CD4-positive, alpha-beta T cell treated with Interleukin-4 for 1 hour (primary cell): ENCODE measurements around the gene TAF4B.
"Not testable (repeated sequence)": the region's sequence is repeated elsewhere in the genome, so short reads cannot be mapped to it uniquely, and the experiment has no call there.

Experiments used
- DNase-seq, 2 donors: peaks; one replicate each; pipeline ENCODE4 v3.0.0-alpha.2; 2020 to 2022

TAF4B gene

DNA sequence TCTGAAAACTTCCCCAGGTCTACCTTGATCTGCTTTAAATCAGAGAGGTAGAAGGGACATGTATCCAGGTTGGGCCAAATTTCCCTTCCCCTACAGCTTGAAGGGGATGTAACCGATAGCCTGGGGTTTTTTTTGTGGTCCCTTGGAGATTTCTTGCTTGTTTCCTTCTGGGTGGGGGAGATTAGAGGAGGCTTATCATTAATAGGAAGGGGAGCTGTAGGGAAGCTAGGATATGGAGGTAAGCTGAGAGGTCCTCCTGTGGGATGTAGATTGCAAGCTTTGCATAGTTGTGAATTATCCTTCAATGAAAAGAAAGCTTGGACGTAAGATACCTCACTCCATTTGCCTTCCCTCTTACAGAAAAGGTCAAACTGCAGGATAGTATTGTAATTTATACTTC is 11.1 kb downstream of the TAF4B start:
- DNase-seq, result not testable (repeated sequence)

DNA sequence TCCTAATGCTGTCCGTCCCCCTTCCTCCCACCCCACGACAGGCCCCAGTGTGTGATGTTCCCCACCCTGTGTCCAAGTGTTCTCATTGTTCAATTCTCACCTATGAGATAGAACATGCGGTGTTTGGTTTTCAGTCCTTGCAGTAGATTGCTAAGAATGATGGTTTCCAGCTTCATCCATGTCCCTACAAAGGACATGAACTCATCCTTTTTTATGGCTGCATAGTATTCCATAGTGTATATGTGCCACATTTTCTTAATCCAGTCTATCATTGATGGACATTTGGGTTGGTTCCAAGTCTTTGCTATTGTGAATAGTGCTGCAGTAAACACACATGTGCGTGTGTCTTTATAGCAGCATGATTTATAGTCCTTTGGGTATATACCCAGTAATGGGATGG is 12.5 kb downstream of the TAF4B start:
- DNase-seq, result not testable (repeated sequence)

DNA sequence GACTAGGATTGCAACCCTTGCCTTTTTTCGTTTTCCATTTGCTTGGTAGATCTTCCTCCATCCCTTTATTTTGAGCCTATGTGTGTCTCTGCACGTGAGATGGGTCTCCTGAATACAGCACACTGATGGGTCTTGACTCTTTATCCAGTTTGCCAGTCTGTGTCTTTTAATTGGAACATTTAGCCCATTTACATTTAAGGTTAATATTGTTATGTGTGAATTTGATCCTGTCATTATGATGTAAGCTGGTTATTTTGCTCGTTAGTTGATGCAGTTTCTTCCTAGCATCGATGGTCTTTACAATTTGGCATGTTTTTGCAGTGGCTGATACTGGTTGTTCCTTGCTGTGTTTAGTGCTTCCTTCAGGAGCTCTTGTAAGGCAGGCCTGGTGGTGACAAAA is 16.1 kb downstream of the TAF4B start:
- not testable (repeated sequence) for DNase-seq

DNA sequence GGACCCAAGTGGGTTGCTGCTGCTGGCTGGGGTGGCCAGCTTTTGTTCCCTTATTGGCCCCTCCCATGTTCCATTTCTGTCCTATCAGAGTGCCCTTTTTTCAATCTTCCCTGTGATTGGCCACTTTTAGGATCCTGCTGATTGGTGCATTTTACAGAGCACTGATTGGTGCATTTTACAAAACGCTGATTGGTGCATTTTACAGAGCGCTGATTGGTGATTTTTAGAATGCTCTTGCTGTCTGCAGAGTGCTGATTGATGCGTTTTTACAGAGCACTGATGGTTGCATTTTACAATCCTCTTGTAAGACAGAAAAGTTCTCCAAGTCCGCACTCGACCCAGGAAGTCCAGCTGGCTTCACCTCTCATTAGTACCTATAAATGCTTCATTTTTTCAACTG is 19.2 kb downstream of the TAF4B start:
- not testable (repeated sequence) for DNase-seq

DNA sequence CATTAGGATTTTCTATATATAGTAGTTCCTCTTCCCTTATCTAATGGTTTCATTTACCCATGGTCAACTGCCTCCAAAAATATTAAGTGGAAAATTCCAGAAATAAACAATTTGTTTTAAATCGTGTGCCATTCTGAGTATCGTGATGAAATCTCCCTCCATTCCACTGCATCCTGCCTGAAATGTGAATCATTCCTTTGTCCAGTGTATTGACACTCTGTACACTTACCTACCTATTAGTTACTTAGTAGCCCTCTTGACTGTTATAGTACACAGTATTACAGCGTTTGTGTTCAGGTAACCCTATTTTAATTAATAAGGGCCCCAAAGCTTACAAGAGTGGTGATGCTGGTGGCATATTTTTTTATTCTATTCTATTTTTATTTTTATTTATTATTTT is 26.2 kb downstream of the TAF4B start:
- no peak for DNase-seq

DNA sequence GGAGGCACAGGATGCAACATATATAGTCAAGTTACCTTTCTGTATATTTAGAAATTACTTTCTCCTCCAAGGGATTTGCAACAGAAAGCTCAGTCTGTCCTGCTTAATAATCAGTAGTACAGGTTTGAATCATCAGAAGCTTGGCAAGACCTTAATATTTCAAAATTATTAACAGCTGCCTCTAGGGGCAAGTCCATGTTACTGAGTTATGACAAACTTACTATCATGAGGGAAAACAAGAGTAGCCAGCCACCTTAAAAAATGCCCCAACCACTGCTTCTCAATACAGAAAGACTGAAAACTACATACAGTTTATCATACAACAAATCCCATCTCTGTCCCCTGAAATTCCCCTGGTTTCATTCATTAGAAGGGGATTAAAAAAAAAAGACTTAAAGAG is 28.6 kb downstream of the TAF4B start:
- not testable (repeated sequence) for DNase-seq

DNA sequence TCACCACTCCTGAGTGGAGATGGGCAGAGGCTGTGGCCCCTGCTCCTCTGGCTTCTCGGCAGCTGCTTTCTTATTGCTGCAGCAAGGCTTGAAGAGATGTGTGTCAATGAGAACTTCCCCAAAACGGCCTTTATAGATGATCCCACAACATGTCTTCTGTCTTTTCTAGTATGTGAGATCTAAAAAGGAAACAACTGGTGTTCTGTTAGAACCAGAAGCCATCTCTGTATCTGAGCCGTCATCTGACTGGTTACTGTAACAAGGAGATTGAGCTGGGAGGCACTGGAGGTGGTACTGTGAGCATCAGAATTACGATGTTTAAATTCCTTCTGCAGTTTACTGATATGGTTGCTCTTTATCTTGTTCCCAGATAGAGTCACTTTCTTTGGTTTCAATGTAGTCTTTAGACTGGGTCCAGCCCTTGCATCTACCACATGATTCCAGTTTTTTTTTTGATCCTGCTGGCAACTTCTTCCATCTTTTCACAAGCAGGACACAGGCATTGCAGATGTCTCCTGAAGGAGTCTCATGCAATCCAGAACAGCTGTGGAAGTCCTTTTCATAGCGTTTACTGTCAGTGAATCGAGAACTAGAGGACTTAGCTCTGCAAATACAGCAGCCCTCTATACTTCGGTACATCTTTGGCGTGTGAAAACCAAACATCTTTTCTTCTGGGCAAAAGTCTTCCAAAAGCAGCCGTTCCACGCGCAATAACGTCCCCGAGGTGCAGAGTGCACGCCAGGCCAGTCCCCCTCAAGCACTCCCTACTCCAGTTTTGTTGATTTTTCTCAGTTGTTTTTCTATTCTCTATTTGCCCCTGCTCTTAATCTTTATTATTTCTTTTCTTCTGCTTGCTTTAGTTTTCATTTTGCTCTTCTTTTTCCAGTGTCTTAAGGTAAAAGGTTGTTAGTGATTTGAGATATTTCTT is 29.7 kb downstream of the TAF4B start:
- no peak for DNase-seq

DNA sequence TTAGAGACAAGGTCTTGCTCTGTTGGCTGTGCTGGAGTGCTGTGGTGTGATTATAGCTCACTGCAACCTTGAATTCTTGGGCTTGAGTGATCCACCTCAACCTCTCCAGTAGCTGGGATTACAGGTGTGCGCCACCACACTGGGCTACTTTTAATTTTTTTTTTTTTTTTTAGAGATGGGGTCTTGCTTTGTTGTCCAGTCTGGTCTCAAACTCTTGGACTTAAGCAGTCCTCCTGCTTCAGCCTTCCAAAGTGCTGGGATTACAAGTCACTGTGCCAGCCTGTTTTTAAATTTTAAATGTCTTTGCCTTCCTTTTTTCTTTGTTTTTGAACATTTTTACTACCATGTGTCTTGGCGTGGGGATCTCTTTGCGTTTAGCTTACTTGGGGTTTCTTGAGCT is 32.5 kb downstream of the TAF4B start:
- no peak for DNase-seq

DNA sequence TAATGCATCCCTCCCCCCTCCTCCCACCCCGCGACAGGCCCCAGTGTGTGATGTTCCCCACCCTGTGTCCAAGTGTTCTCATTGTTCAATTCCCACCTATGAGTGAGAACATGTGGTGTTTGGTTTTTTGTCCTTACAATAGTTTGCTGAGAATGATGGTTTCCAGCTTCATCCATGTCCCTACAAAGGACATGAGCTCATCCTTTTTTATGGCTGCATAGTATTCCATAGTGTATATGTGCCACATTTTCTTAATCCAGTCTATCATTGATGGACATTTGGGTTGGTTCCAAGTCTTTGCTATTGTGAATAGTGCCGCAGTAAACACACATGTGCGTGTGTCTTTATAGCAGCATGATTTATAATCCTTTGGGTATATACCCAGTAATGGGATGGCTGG is 33.2 kb downstream of the TAF4B start:
- not testable (repeated sequence) for DNase-seq

DNA sequence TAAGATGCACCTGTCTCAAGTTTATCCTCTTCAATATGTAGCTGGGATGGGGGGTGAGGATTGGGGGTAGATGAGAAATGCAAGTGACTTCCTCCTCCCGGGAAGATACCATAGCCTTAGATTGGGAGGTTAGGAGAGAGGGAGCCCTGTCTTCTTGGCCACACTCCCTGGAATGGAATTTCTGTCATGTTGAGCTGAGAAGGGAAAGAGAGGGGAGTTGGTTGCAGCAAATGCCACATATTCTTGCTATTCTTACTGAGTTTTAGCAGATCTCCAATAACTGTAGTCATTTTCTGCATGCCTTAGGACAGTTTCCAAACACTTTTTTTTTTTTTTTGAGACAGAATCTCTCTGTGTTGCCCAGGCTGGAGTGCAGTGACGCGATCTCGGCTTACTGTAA is 35.9 kb downstream of the TAF4B start:
- DNase-seq, result no peak

DNA sequence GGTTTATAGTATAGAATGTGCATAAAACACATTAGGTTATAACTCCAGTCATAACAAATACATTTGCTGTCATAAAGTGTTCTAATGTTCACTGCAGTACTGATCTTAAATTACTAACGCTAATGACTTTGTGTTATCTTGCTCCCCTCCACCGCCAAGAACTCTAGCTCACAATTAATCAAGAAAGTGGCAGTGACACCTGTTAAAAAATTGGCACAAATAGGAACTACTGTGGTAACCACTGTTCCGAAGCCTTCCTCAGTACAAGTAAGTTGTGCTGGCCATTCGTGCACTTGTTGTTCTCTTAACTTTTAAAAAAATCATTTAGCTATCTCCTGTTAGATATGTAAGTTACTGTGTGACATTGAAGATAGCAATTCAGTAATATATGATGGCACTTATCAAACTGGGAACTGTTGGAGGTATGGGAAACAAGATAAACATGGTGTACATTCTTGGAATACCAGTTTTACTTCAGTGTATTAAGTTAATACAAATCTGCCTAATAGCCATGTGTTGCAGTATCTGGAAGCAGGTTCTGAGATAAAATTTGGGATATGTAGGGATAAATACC is 41.2 kb downstream of the TAF4B start:
- no peak for DNase-seq

DNA sequence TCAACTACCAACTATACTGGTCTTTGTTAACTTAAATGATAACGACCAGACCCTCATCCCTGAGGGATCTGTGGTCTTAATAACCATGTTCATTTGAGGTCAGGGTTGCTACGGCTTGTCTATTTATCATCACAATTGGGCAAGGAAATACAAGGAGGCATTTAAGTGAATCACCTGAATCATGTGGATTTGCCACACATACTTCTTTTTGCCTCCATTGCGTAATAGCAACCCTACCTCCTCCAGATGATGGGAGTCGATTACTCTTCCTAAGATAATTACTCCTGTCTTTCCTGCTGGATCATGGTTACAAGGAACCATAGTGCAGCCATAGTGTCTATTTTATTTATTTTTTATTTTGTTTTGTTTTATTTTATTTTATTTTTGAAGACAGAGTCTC is 42.2 kb downstream of the TAF4B start:
- no peak for DNase-seq

DNA sequence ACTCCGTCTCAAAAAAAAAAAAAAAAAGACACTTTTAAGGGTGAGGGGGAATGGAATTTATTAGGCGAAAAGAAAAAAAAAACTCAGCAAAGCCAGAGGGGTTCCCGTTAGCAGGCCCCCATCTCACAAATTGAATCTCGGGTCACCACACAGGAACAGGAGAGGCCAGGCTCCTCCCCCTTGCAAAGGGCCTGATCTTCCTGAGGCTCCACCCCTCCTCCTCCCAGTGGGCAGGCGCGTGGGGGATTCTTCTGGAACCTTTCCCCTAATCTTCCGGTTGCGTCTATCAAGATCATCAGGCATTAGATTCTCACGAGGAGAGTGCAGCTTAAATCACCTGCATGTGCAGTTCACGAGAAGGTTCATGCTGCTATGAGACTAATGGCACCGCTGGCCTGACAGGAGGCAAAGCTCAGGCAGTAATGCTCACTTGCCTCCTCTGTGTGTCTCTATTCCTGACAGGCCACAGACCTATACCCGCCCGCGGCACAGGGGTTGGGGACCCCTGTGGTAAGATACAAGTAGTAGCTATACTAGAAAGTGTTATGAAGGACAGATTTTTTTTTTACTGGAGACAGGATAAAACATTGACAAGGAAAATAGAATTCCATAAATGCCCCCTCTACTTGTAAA is 45.8 kb downstream of the TAF4B start:
- no peak for DNase-seq

DNA sequence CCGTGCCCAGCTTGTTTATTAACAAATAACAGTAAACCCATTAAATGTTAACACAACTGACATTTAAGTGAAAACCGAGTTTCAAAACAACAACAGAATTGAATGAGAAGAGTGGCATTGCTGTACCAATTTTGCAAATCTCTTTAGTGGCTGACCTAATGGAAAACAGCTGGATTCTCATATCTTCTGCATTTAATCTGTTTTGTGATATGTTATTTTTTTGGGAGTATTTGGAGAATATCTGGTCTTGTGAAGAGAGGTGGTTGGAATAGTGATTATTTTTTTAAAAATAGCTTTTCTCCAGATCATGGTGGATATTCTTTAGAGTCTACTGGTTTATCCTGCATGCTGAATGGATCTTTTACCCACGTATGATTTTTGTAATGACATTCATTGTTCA is 51.1 kb downstream of the TAF4B start:
- DNase-seq, result no peak

DNA sequence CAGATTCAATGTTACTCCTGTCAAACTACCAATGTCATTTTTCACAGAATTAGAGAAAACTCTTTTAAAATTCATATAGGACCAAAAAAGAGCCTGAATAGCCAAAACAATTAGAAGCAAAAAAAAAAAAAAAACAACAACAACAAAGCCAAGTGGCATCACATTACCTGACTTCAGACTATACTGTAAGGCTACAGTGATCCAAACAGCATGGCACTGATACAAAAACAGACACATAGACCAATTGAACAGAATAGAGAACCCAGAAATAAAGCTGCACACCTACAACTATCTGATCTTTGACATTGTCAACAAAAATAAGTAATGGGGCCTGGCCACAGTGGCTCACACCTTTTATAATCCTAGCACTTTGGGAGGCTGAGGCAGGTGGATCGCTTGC is 53.2 kb downstream of the TAF4B start:
- no peak for DNase-seq

DNA sequence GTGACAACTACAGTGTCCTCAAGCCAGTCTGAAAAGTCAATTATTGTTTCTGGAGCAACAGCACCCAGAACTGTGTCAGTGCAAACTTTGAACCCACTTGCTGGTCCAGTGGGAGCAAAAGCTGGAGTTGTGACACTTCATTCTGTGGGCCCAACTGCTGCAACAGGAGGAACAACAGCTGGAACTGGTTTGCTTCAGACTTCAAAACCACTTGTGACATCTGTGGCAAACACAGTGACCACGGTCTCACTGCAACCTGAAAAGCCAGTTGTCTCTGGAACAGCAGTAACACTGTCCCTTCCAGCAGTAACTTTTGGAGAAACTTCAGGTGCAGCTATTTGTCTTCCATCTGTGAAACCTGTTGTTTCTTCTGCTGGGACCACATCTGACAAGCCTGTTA is 59.8 kb downstream of the TAF4B start:
- DNase-seq, result no peak

DNA sequence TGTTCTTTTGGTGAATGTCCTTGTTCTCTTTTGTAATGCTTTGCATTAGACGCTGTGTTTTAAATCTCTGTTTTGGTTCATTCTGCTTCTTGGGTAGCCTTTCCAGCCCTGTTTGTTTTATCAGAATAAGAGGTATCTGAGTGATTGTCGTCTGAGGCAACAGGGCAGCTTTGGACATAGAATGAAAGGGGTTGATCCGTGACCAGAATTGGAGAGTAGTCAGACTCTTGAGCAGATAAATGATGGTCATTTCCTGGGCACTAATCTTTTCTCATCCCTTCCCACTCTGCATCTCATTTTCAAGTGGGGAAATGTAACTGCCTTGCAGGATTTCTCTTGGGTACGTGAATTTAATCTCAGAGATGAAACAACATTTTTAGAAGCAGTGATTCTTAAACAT is 61.4 kb downstream of the TAF4B start:
- no peak for DNase-seq

DNA sequence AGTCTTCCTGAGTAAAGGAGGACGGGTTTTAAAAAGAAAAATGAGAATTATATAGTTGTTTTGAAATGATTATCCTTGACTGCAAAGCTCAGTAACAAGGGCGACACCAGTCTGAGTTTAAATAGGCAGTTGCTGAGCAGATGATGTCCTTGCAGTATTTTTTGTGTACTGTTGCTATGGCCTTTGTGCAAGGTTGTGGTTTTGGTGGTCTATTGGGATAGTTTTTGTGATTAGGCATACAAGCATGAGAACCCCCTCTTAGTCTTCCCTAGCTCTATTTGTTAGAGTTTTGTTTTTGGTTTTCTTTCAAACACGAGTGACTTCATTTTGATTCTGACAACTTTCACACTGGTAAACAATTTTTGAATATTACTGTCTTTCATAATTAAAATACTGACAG is 64.1 kb downstream of the TAF4B start:
- DNase-seq, result no peak

DNA sequence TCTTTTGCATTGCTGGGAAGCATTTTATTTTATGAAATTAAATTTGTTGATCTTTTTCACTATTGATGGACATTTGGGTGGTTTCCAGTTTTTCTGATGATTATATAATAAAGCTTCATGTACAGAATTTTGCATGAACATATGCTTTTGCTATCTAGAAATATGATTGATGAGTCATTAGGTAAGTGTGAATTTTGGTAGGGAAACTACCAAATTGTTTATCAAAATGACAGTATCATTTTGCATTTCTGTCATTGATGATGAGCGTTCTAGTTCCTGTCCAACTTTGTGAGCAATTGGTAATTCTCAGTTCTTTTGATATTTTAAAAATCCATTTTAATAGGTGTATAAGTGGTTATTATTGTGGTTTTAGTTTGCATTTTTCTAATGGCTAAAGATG is 67.7 kb downstream of the TAF4B start:
- no peak for DNase-seq

DNA sequence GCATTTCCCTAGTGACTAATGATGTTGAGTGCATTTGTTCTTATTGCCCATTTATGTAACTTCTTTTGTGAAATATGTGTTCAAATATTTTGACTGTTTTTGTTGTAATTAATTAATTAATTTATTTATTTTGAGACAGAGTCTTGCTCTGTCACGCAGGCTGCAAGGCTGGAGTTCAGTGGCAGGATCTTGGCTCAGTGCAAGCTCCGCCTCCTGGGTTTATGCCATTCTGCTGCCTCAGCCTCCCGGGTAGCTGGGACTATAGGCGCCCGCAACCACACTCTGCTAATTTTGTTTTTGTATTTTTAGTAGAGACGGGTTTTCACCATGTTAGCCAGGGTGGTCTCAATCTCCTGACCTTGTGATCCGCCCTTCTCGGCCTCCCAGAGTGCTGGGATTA is 71.9 kb downstream of the TAF4B start:
- DNase-seq, result no peak

DNA sequence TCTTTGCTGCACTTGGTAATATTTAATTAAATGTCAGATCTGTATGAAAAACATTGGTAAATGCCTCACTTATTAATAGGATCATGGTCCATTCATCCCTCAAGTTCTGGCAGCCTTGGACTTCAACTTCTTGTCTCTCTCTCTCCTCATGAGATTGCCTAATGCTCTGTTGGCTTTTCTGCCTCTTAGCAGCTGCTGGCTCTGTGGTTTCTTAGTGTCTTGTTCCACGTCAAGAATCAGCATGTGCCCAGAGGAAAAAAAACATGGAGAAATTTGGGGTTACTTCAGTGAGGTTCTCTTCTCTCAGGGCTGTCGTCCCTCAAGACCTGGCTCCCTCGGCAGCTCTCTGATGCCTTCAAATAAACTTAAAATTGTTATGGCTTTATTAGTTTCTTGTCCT is 75.4 kb downstream of the TAF4B start:
- no peak for DNase-seq

DNA sequence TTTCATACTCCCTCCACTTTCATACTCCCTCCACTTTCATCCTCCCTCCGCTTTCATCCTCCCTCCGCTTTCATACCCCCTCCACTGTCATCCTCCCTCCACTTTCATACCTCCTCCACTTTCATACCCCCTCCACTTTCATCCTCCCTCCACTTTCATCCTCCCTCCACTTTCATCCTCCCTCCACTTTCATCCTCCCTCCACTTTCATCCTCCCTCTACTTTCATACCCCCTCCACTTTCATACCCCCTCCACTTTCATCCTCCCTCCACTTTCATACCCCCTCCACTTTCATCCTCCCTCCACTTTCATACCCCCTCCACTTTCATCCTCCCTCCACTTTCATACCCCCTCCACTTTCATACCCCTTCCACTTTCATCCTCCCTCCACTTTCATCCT is 77.0 kb downstream of the TAF4B start:
- DNase-seq, result not testable (repeated sequence)

DNA sequence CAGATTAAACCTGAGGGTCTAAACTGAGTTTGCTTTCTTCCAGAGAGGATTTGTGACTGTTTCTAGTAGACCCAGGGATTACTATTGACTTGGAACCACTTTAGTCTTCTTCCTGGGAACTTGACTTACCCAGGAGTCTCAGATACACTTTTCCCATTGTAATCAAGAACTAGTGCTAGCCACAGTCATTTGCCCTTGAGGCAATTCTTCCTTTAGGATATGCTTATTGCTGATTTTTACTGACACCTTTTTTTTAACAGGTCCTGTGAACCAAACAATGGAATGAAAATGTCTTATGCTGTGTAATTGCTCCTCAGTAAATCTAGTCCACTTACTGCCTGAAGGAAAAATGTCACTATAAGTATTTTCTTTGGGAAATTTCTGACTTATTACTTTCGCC is 78.3 kb downstream of the TAF4B start:
- no peak for DNase-seq

DNA sequence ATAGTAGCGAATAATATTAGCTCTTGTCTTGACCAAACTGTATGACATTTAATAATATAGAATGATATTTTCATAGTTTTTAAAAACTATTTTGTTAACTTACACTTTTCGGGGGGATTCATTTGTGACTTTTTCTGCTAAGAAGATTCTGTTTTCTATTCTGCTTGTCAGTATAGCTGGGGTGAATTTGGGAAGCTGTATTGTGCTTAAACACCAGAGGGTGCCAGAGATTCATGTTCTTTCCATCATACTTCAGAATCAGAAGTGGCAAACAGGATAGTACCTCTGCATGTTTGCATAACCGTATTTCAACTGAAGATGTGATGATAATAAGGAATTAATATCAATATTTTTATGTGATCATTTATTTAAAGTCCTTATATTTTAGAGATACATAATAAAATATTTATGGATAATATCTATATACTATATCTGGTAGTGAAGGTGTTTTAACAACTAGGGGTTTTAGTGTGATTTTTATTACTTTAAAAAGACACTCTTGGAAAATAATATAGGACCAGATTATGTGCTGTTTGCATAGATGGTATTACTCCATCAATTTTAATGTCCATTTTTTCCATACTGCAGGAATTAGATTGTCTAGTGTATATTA is 81.0 kb downstream of the TAF4B start:
- peak in 1 of 2 donors; percentile 10 for DNase-seq
